HepG2 (cell line): ENCODE results near the gene ATP9B. TPM values are rescaled to one million over a fixed set of nuclear protein-coding genes. Genes with fewer than 3 reads are reported as not detected.

Source experiments
- ATAC-seq: fragments of 200-7000 bp; cut with Tn5 transposase; 3 replicates; pipeline ENCODE4 v1.9.1; 2020; ENCODE audit warnings: mild to moderate bottlenecking, moderate library complexity
- BruUV-seq: library from RNA; stranded (reverse); fragments of 400-500 nt; replicated peaks from 2 replicates; lab custom pipeline; 2021; lab: Mats Ljungman, UMichigan
- CTCF ChIA-PET: fragments of 300-600 bp; formaldehyde crosslinking; extraction: SDS; loops from one replicate; lab custom pipeline; 2021; ENCODE audit warnings: low total read pairs, inconsistent platforms, low intra/inter-chr PET ratio; lab: Yijun Ruan, JAX
- POLR2A ChIA-PET: fragments of 350-600 bp; sonication (Branson Sonifier 250); formaldehyde crosslinking; loops from one replicate; lab custom pipeline; 2020; ENCODE audit warnings: antibody characterized with exemption, inconsistent platforms; lab: Yijun Ruan, JAX
- DNase-seq: peaks from one replicate; pipeline ENCODE4 v3.0.0-alpha.2; 2015; ENCODE audit warnings: low spot score
- FAIRE-seq: peaks from 3 replicates; lab custom pipeline; 2011; peaks lifted over from hg19 to GRCh38; lab: Jason Lieb, UNC
- H2AFZ ChIP-seq: one replicate; pipeline ENCODE4 v1.6.1; 2011; ENCODE audit warnings: low read length, inconsistent platforms
- H3K27ac ChIP-seq: fragments of 300-600 bp; 3 replicates; pipeline ENCODE4 v1.8.0; 2011; ENCODE audit warnings: mixed run types, mild to moderate bottlenecking, mixed read lengths, low read length, inconsistent platforms; ENCODE audit not compliant: insufficient read depth; ENCODE audit errors: extremely low read length
- H3K27me3 ChIP-seq, 2 experiments: fragments of 200-600 bp in 1 of 2; 2 replicates in 1 of 2; 3 replicates in 1 of 2; pipeline versions ENCODE4 v1.6.0 to v1.8.0; 2011; ENCODE audit warnings: low read length in 2 of 2, mild to moderate bottlenecking in 2 of 2, moderate library complexity in 2 of 2, inconsistent platforms in 1 of 2; ENCODE audit not compliant: insufficient read depth in 2 of 2, control insufficient read depth in 1 of 2
- H3K36me3 ChIP-seq, 2 experiments: fragments of 200-600 bp in 1 of 2; replicated peaks in 1 of 2; 2 replicates in 1 of 2; 3 replicates in 1 of 2; pipeline versions ENCODE4 v1.5.1 to v1.8.0; 2011; ENCODE audit warnings: low read length in 2 of 2, inconsistent platforms in 1 of 2; ENCODE audit not compliant: insufficient read depth in 2 of 2, control insufficient read depth in 1 of 2
- H3K4me1 ChIP-seq: 2 replicates; pipeline ENCODE4 v1.5.1; 2012; ENCODE audit warnings: low read length, inconsistent platforms; ENCODE audit not compliant: insufficient read depth
- H3K4me2 ChIP-seq: 2 replicates; pipeline ENCODE4 v1.6.0; 2011; ENCODE audit warnings: low read depth, low read length, inconsistent platforms
- H3K4me3 ChIP-seq, 3 experiments: fragments of 200-600 bp in 1 of 3; sonication (generic), shearing (Covaris generic) in 1 of 3; replicated peaks in 1 of 3; 2 replicates each; pipeline ENCODE4 v1.5.1; 2011 to 2016; ENCODE audit warnings: low read length in 3 of 3, inconsistent platforms in 2 of 3, low read depth in 2 of 3, mild to moderate bottlenecking in 2 of 3, control low read depth in 1 of 3, mixed read lengths in 1 of 3; ENCODE audit not compliant: insufficient read depth in 1 of 3
- H3K79me2 ChIP-seq: one replicate; pipeline ENCODE4 v1.6.1; 2011; ENCODE audit warnings: low read length, inconsistent platforms; ENCODE audit not compliant: insufficient read depth
- H3K9ac ChIP-seq: 2 replicates; pipeline ENCODE4 v1.6.0; 2011; ENCODE audit warnings: mild to moderate bottlenecking, low read depth, low read length, inconsistent platforms; ENCODE audit not compliant: insufficient read depth
- H3K9me3 ChIP-seq: 2 replicates; pipeline ENCODE4 v1.5.1; 2012; ENCODE audit warnings: mild to moderate bottlenecking, low read length
- H4K20me1 ChIP-seq: 2 replicates; pipeline ENCODE4 v1.6.0; 2011; ENCODE audit warnings: inconsistent platforms, mild to moderate bottlenecking, low read length, moderate library complexity; ENCODE audit not compliant: insufficient read depth
- AHR ChIP-seq: IDR thresholded peaks from 2 replicates; pipeline ENCODE4 v1.6.1; 2018; ENCODE audit warnings: missing genetic modification reagents, missing compliant biosample characterization
- BATF2 ChIP-seq: sonication (generic); formaldehyde crosslinking; IDR thresholded peaks from 2 replicates; pipeline ENCODE4 v1.8.0; 2022; ENCODE audit warnings: mild to moderate bottlenecking, missing genetic modification reagents, moderate library complexity
- BRF2 ChIP-seq: sonication (generic); formaldehyde crosslinking; IDR thresholded peaks from 2 replicates; pipeline ENCODE4 v1.8.1; 2022; ENCODE audit warnings: mild to moderate bottlenecking, missing genetic modification reagents
- CSRNP2 ChIP-seq: sonication (generic); formaldehyde crosslinking; conservative IDR thresholded peaks from 2 replicates; pipeline ENCODE4 v1.8.0; 2022; ENCODE audit warnings: low read depth, missing genetic modification reagents
- KAT7 ChIP-seq: IDR thresholded peaks from 2 replicates; pipeline ENCODE4 v1.6.1; 2018; ENCODE audit warnings: borderline replicate concordance, missing compliant biosample characterization
- NAIF1 ChIP-seq: sonication (generic); formaldehyde crosslinking; IDR thresholded peaks from 2 replicates; pipeline ENCODE4 v1.5.0; 2020; ENCODE audit warnings: mild to moderate bottlenecking, missing genetic modification reagents, borderline replicate concordance
- PBX2 ChIP-seq: IDR thresholded peaks from 2 replicates; pipeline ENCODE4 v1.6.1; 2016; ENCODE audit warnings: control low read depth
- PCBP1 ChIP-seq: fragments of 200-400 bp; formaldehyde crosslinking; IDR thresholded peaks from 2 replicates; pipeline ENCODE4 v1.6.1; 2017; ENCODE audit warnings: mild to moderate bottlenecking, low read depth, low read length, borderline replicate concordance
- RELA ChIP-seq: sonication (generic); formaldehyde crosslinking; IDR thresholded peaks from 2 replicates; pipeline ENCODE4 v1.4.0; 2020; ENCODE audit warnings: missing genetic modification reagents
- TAF1 ChIP-seq: sonication (generic); formaldehyde crosslinking; IDR thresholded peaks from 2 replicates; pipeline ENCODE4 v1.4.0; 2020; ENCODE audit warnings: missing genetic modification reagents
- ZBTB8A ChIP-seq: sonication (generic); formaldehyde crosslinking; IDR thresholded peaks from 2 replicates; pipeline ENCODE4 v1.4.0; 2020; ENCODE audit warnings: mild to moderate bottlenecking, low read depth, missing genetic modification reagents, borderline replicate concordance
- ZNF10 ChIP-seq: sonication (generic); formaldehyde crosslinking; IDR thresholded peaks from 2 replicates; pipeline ENCODE4 v1.4.0; 2020; ENCODE audit warnings: mild to moderate bottlenecking, low read depth, missing genetic modification reagents, borderline replicate concordance
- ZNF280D ChIP-seq: sonication (generic); formaldehyde crosslinking; IDR thresholded peaks from 2 replicates; pipeline ENCODE4 v1.5.1; 2020; ENCODE audit warnings: mild to moderate bottlenecking, missing genetic modification reagents
- ZNF558 ChIP-seq: sonication (generic); formaldehyde crosslinking; IDR thresholded peaks from 2 replicates; pipeline ENCODE4 v1.9.0; 2022; ENCODE audit warnings: mild to moderate bottlenecking, missing genetic modification reagents, borderline replicate concordance
- ZNF652 ChIP-seq: IDR thresholded peaks from 2 replicates; pipeline ENCODE4 v1.6.1; 2016; ENCODE audit warnings: low read depth, borderline replicate concordance
- ZNF75D ChIP-seq: sonication (generic); formaldehyde crosslinking; IDR thresholded peaks from 2 replicates; pipeline ENCODE4 v1.8.1; 2023; ENCODE audit warnings: missing genetic modification reagents, mild to moderate bottlenecking, borderline replicate concordance
- WGBS: methylation state at CpG from one replicate; pipeline ENCODE4 v1.1.6; 2017; ENCODE audit warnings: low lambda C conversion rate; 5-methylcytosine and 5-hydroxymethylcytosine counted together
- in situ Hi-C: cut with HindIII; loops from 2 replicates; pipeline ENCODE4 v1.10.0; 2017; ENCODE audit warnings: low pct_unique_long_range_greater_than_20kb; ENCODE audit not compliant: extremely low pct_ligation_motif_present
- intact Hi-C: fragments of 100-400 bp; cut with micrococcal nuclease; formaldehyde crosslinking; loops from one replicate; pipeline ENCODE4 v1.10.0; 2022; ENCODE audit not compliant: unreplicated experiment
- polyA plus RNA-seq, 8 experiments: library from polyadenylated mRNA; depleted of rRNA in 3 of 8; stranded (reverse) in 7 of 8; unstranded in 1 of 8; fragments of >200 nt; fragmentation: Illumina TruSeq in 4 of 8; extraction: Trizol in 4 of 8; gene quantifications; 2 replicates each; pipeline versions ENCODE4 v1.2.1 to v1.2.3, GENCODE V29; 2011 to 2016; ENCODE audit warnings: low read depth in 4 of 8, missing spikeins in 1 of 8, mixed read lengths in 1 of 8; ENCODE audit not compliant: insufficient read depth in 1 of 8
- total RNA-seq, 5 experiments: library from RNA; depleted of rRNA; stranded (reverse); fragments of >200 nt; fragmentation: Illumina TruSeq; extraction: Trizol; gene quantifications; 2 replicates each; pipeline ENCODE4 v1.2.3, GENCODE V29; 2016; ENCODE audit warnings: low read depth in 1 of 5

The ATP9B gene
- total and polyA plus RNA-seq, 2 of the 13 experiments (the other 11 are each of a cell fraction or from before 2014, with no cell fraction given): 10.8 to 11.3 TPM

- in situ Hi-C loops: no loop called here
- Histone ChIP-seq H4K20me1 (no peaks in the 10 kb centered on the region), H3K79me2 (no peaks in the 10 kb centered on the region), H3K4me1 (no peaks in the 10 kb centered on the region), H3K9me3 (no peaks in the 10 kb centered on the region), H3K9ac (no peak overlapping the region), H3K27ac (no peak overlapping the region), H3K27me3 (no peaks in the 10 kb centered on the region), H3K36me3 (peaks cover 3 to 10% of the 10 kb centered on the region in 2 experiments), H2AFZ (no peak overlapping the region), H3K4me3 (no peak overlapping the region), H3K4me2 (no peak overlapping the region)
- intact Hi-C loops: no loop called here
- 97% methylated on average over 13 of the region's 13 CpGs for WGBS
- no TSS peak for BruUV-seq
- ATAC-seq (no peak), FAIRE-seq (no peak), DNase-seq (no peak)
- CTCF ChIA-PET: no interaction called here
- POLR2A ChIA-PET: no interaction called here
- TF ChIP-seq CSRNP2 (CRISPR knock-in tag) (no peak), ZNF10 (CRISPR knock-in tag) (no peak), ZNF75D (no peak), BATF2 (CRISPR knock-in tag) (no peak), TAF1 (CRISPR knock-in tag) (no peak), ZNF280D (CRISPR knock-in tag) (no peak), RELA (CRISPR knock-in tag) (no peak), ZNF558 (CRISPR knock-in tag) (no peak), ZNF652 (CRISPR knock-in tag) (no peak), ZBTB8A (CRISPR knock-in tag) (no peak), AHR (CRISPR knock-in tag) (no peak), NAIF1 (CRISPR knock-in tag) (no peak), BRF2 (no peak), PBX2 (CRISPR knock-in tag) (no peak), KAT7 (CRISPR knock-in tag) (no peak), PCBP1 (no peak)
Measured at GRCh38 chr18:79365701-79366100, 296.5 kb downstream of the ATP9B start.
